ENCODE results near the gene DCLRE1B. TPM values are rescaled to one million over a fixed set of nuclear protein-coding genes. Genes with fewer than 3 reads are reported as not detected.

Gene DCLRE1B
- total RNA-seq, 1 donor from 2014 or later = 3.7 TPM

DNA sequence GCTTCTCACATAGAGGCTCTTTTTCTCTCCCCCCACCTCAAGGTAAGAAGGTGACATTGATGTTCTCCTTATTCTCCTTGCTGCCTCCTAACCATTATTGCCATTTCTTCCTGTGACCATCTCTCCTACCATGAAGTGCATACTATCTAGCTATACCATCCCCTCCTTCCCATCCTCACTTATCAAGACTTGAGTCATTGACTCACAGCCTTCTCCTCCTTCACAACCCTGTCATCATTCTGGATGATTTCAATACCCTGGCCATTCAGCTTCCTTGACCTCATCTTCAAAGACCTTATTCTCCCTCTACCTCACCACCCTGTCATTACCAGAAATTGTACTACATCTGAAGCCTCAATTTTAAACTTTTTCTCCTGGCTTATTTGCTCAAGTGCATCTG lies 13.1 kb downstream of the DCLRE1B start:
- Histone ChIP-seq H3K27me3 (ENCODE audit: control insufficient read depth in 3 of 3, insufficient read depth in 3 of 3, low read length in 3 of 3) (no peaks in the 10 kb centered on the region), H3K9ac (ENCODE audit: low read depth in 1 of 3, low read length in 3 of 3) (no peak overlapping the region), H3K36me3 (ENCODE audit: control insufficient read depth in 3 of 3, insufficient read depth in 3 of 3, low read length in 3 of 3) (no peaks in the 10 kb centered on the region), H3K9me3 (ENCODE audit: control insufficient read depth in 3 of 3, low read length in 3 of 3) (no peaks in the 10 kb centered on the region), H3K27ac (ENCODE audit: low read depth, low read length) (no peak overlapping the region), H3K4me3 (ENCODE audit: low read length in 3 of 3) (no peak overlapping the region), H3K4me1 (ENCODE audit: control insufficient read depth in 3 of 3, insufficient read depth in 3 of 3, low read length in 3 of 3) (peaks cover 2 to 3% (median 2%) of the 10 kb centered on the region in 3 donors)

DNA sequence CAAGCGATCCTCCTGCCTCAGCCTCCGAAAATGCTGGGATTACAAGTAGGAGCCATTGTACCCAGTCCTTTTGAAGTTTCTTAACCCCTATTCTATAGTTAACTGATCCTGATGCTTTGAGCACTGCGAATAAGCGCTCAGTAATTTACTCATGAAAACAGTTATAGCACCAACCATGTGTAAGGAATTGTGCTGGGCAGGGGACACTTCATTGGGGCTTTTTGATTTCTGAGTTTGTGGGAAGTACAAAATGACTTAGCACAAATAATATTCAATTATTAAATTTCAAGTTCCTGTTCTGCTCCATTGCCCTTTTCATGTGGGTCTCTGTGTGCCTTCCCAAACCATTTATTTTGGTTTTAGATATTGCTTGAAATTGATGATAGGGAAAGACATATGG lies 17.8 kb downstream of the DCLRE1B start:
- Histone ChIP-seq H3K9ac (ENCODE audit: low read depth in 1 of 3, low read length in 3 of 3) (no peak overlapping the region), H3K27me3 (ENCODE audit: control insufficient read depth in 3 of 3, insufficient read depth in 3 of 3, low read length in 3 of 3) (no peaks in the 10 kb centered on the region), H3K27ac (ENCODE audit: low read depth, low read length) (no peak overlapping the region), H3K4me1 (ENCODE audit: control insufficient read depth in 3 of 3, insufficient read depth in 3 of 3, low read length in 3 of 3) (peaks cover 0 to under 1% (median 0%) of the 10 kb centered on the region in 3 donors), H3K4me3 (ENCODE audit: low read length in 3 of 3) (no peak overlapping the region), H3K9me3 (ENCODE audit: control insufficient read depth in 3 of 3, low read length in 3 of 3) (no peaks in the 10 kb centered on the region), H3K36me3 (ENCODE audit: control insufficient read depth in 3 of 3, insufficient read depth in 3 of 3, low read length in 3 of 3) (no peaks in the 10 kb centered on the region)

GRCh38 chr1:113924473-113924872 lies 19.3 kb downstream of the DCLRE1B start:
- H3K4me3 ChIP-seq (ENCODE audit: low read length in 3 of 3) = no peak overlapping the region
- H3K9me3 ChIP-seq (ENCODE audit: control insufficient read depth in 3 of 3, low read length in 3 of 3) = no peaks in the 10 kb centered on the region
- no peaks in the 10 kb centered on the region for H3K27me3 ChIP-seq (ENCODE audit: control insufficient read depth in 3 of 3, insufficient read depth in 3 of 3, low read length in 3 of 3)
- peaks cover 0 to 14% (median 7%) of the 10 kb centered on the region in 3 donors for H3K4me1 ChIP-seq (ENCODE audit: control insufficient read depth in 3 of 3, insufficient read depth in 3 of 3, low read length in 3 of 3)
- no peaks in the 10 kb centered on the region for H3K36me3 ChIP-seq (ENCODE audit: control insufficient read depth in 3 of 3, insufficient read depth in 3 of 3, low read length in 3 of 3)
- H3K27ac ChIP-seq (ENCODE audit: low read depth, low read length) = no peak overlapping the region
- no peak overlapping the region for H3K9ac ChIP-seq (ENCODE audit: low read depth in 1 of 3, low read length in 3 of 3)

DNA sequence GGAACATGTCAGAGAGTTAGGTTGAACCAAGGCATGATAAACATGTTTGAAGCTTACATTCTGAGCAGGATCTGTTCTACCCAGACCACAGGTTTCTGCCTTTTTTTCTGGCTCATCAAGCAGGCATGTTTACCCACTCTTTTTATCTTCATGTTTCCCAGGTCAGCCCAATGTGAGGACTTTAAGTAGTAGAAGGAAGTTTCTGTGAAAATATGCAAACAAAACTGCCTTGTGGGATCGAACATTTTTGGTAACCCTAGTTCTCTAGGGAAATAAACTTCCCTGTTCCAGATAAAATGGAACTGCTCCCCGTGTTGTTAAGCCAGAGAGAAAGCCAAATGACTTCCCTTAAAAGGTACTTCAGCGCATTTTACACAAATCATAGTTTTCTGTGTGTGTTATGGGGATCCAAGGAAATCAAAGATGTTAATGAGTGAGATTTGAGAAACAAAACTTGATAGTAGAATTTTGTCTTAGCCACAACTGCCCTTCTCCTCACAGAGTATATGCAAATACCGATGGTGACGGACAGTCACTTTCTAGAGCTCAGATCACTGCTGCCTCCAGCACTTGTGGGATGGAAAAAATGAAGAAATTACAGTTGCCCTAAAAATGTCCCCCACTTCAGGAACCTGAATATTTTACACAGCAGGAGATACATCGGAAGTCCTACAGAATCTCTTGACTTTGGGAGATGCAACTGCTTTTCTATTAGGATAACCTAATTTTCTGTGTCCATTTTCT lies 23.2 kb downstream of the DCLRE1B start:
- Histone ChIP-seq H3K9ac (ENCODE audit: low read depth in 1 of 3, low read length in 3 of 3) (peak overlapping the region; percentile 86 to 95 (median 89)), H3K9me3 (ENCODE audit: control insufficient read depth in 3 of 3, low read length in 3 of 3) (no peaks in the 10 kb centered on the region), H3K36me3 (ENCODE audit: control insufficient read depth in 3 of 3, insufficient read depth in 3 of 3, low read length in 3 of 3) (no peaks in the 10 kb centered on the region), H3K27me3 (ENCODE audit: control insufficient read depth in 3 of 3, insufficient read depth in 3 of 3, low read length in 3 of 3) (no peaks in the 10 kb centered on the region), H3K4me1 (ENCODE audit: control insufficient read depth in 3 of 3, insufficient read depth in 3 of 3, low read length in 3 of 3) (peaks cover 13 to 43% (median 32%) of the 10 kb centered on the region in 3 donors), H3K27ac (ENCODE audit: low read depth, low read length) (peak overlapping the region; percentile 93), H3K4me3 (ENCODE audit: low read length in 3 of 3) (peak overlapping the region; percentile 86 to 99 (median 99))

DNA sequence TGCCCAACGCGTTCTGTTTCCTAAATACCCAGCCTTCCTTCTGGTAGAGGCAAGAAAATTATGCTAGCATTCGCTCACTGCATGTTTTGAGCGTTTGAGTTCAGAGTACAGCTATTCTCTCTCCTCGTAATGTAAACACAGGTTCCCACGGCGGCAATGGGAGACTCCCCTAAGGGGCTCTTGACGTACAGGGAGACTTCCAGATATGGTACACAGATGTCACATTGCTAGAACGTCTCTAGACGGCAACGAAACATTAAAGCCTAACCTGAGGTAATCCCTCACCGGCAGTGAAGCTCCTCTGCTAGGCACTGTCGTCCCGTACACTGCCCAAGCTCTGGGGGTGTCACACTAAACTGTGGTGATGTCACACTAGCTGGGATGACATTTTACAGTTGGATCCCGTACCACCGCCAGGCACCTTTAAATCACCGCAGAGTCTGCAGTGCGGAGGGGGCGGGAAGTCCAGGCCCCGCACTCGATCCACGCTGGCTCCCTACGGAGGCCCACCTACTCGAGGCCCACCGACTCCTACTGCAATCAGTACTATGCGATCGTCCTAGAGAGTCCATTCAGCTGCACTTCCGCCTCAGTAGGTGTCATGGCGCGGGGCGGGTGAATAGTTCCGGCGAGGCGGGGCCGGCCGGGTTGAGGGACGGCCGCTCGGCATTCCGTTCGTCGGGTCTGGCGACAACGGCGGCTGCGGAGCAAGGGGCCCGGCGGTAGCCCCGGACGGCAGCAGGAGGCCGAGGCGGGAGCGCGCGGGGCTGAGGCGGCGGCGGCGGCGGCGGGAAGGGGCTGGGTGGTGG lies 24.0 kb downstream of the DCLRE1B start, which contains the start of gene HIPK1:
Gene HIPK1, plus strand, starts transcription at position 384 of the 809 bp plus-strand sequence.
- Histone ChIP-seq H3K4me1 (ENCODE audit: control insufficient read depth in 3 of 3, insufficient read depth in 3 of 3, low read length in 3 of 3) (peaks cover 15 to 47% (median 32%) of the 10 kb centered on the region in 3 donors), H3K36me3 (ENCODE audit: control insufficient read depth in 3 of 3, insufficient read depth in 3 of 3, low read length in 3 of 3) (no peaks in the 10 kb centered on the region), H3K9ac (ENCODE audit: low read depth in 1 of 3, low read length in 3 of 3) (peak within 1 kb of the TSS; percentile 94 to 97 (median 95)), H3K27ac (ENCODE audit: low read depth, low read length) (peak within 1 kb of the TSS; percentile 93), H3K4me3 (ENCODE audit: low read length in 3 of 3) (peak within 1 kb of the TSS; percentile 86 to 99 (median 99)), H3K9me3 (ENCODE audit: control insufficient read depth in 3 of 3, low read length in 3 of 3) (no peaks in the 10 kb centered on the region), H3K27me3 (ENCODE audit: control insufficient read depth in 3 of 3, insufficient read depth in 3 of 3, low read length in 3 of 3) (no peaks in the 10 kb centered on the region)

DNA sequence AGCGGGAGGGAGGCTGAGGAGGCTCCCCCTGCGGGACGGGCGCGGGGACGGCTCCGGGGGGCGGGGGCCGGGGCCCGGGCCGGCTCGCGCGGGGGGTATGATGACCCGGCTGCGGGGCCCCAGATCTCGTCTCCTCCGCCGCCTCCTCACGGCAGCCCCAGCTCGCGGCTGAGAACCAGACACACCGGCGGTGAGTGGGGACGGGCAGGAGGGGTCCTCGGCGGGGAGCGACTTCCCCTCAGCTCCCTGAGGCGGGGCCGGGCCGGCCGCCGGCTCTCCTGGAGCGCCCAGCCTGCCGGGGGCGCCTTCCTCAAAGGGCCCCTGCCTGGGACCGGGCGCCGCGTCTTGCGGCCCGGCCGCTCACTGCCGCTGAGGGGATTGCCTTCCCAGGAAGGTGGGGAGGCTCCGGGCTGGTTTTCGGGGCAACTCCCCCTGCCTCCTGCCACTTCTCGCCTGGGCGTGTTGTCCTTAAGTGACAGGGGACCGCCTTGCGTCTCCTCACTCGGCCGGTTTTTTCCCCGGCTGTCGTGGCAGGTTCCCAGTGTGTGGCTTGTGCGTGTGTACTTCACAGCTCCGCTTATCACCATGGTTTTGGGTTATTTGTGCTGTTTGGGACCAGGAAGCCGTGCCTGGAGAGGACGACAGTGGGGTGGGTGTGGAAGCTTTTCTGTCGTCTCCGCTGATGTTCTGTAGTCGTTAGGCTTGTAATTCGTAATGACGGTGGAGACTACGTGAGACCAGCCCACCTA lies 24.8 kb downstream of the DCLRE1B start:
- Histone ChIP-seq H3K27ac (ENCODE audit: low read depth, low read length) (peak overlapping the region; percentile 93), H3K27me3 (ENCODE audit: control insufficient read depth in 3 of 3, insufficient read depth in 3 of 3, low read length in 3 of 3) (no peaks in the 10 kb centered on the region), H3K4me1 (ENCODE audit: control insufficient read depth in 3 of 3, insufficient read depth in 3 of 3, low read length in 3 of 3) (peaks cover 17 to 47% (median 32%) of the 10 kb centered on the region in 3 donors), H3K36me3 (ENCODE audit: control insufficient read depth in 3 of 3, insufficient read depth in 3 of 3, low read length in 3 of 3) (no peaks in the 10 kb centered on the region), H3K9me3 (ENCODE audit: control insufficient read depth in 3 of 3, low read length in 3 of 3) (no peaks in the 10 kb centered on the region), H3K4me3 (ENCODE audit: low read length in 3 of 3) (peak overlapping the region; percentile 84 to 99 (median 90)), H3K9ac (ENCODE audit: low read depth in 1 of 3, low read length in 3 of 3) (peak overlapping the region; percentile 94 to 97 (median 95))

GRCh38 chr1:113930499-113931161 lies 25.5 kb downstream of the DCLRE1B start:
- Histone ChIP-seq H3K36me3 (ENCODE audit: control insufficient read depth in 3 of 3, insufficient read depth in 3 of 3, low read length in 3 of 3) (no peaks in the 10 kb centered on the region), H3K27ac (ENCODE audit: low read depth, low read length) (peak overlapping the region; percentile 93), H3K9me3 (ENCODE audit: control insufficient read depth in 3 of 3, low read length in 3 of 3) (no peaks in the 10 kb centered on the region), H3K4me3 (ENCODE audit: low read length in 3 of 3) (peak overlapping the region; percentile 84 to 99 (median 90)), H3K4me1 (ENCODE audit: control insufficient read depth in 3 of 3, insufficient read depth in 3 of 3, low read length in 3 of 3) (peaks cover 17 to 47% (median 32%) of the 10 kb centered on the region in 3 donors), H3K9ac (ENCODE audit: low read depth in 1 of 3, low read length in 3 of 3) (peak overlapping the region; percentile 94 to 97 (median 95)), H3K27me3 (ENCODE audit: control insufficient read depth in 3 of 3, insufficient read depth in 3 of 3, low read length in 3 of 3) (no peaks in the 10 kb centered on the region)

- Histone ChIP-seq H3K36me3 (ENCODE audit: control insufficient read depth in 3 of 3, insufficient read depth in 3 of 3, low read length in 3 of 3) (no peaks in the 10 kb centered on the region), H3K27me3 (ENCODE audit: control insufficient read depth in 3 of 3, insufficient read depth in 3 of 3, low read length in 3 of 3) (no peaks in the 10 kb centered on the region), H3K9ac (ENCODE audit: low read depth in 1 of 3, low read length in 3 of 3) (peak overlapping the region in 2 of 3 donors; percentile 95 to 97), H3K27ac (ENCODE audit: low read depth, low read length) (peak overlapping the region; percentile 93), H3K4me1 (ENCODE audit: control insufficient read depth in 3 of 3, insufficient read depth in 3 of 3, low read length in 3 of 3) (peaks cover 17 to 47% (median 32%) of the 10 kb centered on the region in 3 donors), H3K9me3 (ENCODE audit: control insufficient read depth in 3 of 3, low read length in 3 of 3) (no peaks in the 10 kb centered on the region), H3K4me3 (ENCODE audit: low read length in 3 of 3) (peak overlapping the region in 2 of 3 donors; percentile 33 to 34)
These were observed 26.3 kb downstream of the DCLRE1B start for GRCh38 chr1:113931451-113931851.

GRCh38 chr1:113934006-113934405 lies 28.9 kb downstream of the DCLRE1B start:
- H3K4me1 ChIP-seq (ENCODE audit: control insufficient read depth in 3 of 3, insufficient read depth in 3 of 3, low read length in 3 of 3) = peaks cover 21 to 40% (median 25%) of the 10 kb centered on the region in 3 donors
- no peak overlapping the region for H3K4me3 ChIP-seq (ENCODE audit: low read length in 3 of 3)

More at GRCh38 chr1:113934006-113934405, 28.9 kb downstream of the DCLRE1B start:
- H3K27ac ChIP-seq (ENCODE audit: low read depth, low read length) = no peak overlapping the region
- no peaks in the 10 kb centered on the region for H3K27me3 ChIP-seq (ENCODE audit: control insufficient read depth in 3 of 3, insufficient read depth in 3 of 3, low read length in 3 of 3)
- H3K9ac ChIP-seq (ENCODE audit: low read depth in 1 of 3, low read length in 3 of 3) = peak overlapping the region in 1 of 3 donors; percentile 26
- no peaks in the 10 kb centered on the region for H3K36me3 ChIP-seq (ENCODE audit: control insufficient read depth in 3 of 3, insufficient read depth in 3 of 3, low read length in 3 of 3)
- H3K9me3 ChIP-seq (ENCODE audit: control insufficient read depth in 3 of 3, low read length in 3 of 3) = no peaks in the 10 kb centered on the region

All from skeletal muscle tissue (tissue), 4 donors.